ENCODE data around the gene PGM2.

Gene PGM2

GRCh38 chr4:37862961-37863360, 36.5 kb downstream of the PGM2 start:
- TF ChIP-seq CTCF (IDR thresholded peaks at IDR 0.05; ENCODE audit: low read depth, low read length): no peak
- no peak overlapping the region for H3K4me3 ChIP-seq (ENCODE audit: low read depth, low read length)

- no peak overlapping the region for H3K4me3 ChIP-seq (ENCODE audit: low read depth, low read length)
Observed at GRCh38 chr4:37864786-37865185, 38.3 kb downstream of the PGM2 start.

GRCh38 chr4:37865450-37865849, 39.0 kb downstream of the PGM2 start:
- TF ChIP-seq CTCF (IDR thresholded peaks at IDR 0.05; ENCODE audit: low read depth, low read length): no peak
- no peak overlapping the region for H3K4me3 ChIP-seq (ENCODE audit: low read depth, low read length)

More at GRCh38 chr4:37864786-37865185, 38.3 kb downstream of the PGM2 start:
- no peak for TF ChIP-seq CTCF (IDR thresholded peaks at IDR 0.05; ENCODE audit: low read depth, low read length)

- no peak for TF ChIP-seq CTCF (IDR thresholded peaks at IDR 0.05; ENCODE audit: low read depth, low read length)
- no peak overlapping the region for H3K4me3 ChIP-seq (ENCODE audit: low read depth, low read length)
Observed at GRCh38 chr4:37867102-37867501, 40.6 kb downstream of the PGM2 start.

GRCh38 chr4:37868238-37868637, 41.8 kb downstream of the PGM2 start:
- no peak overlapping the region for H3K4me3 ChIP-seq (ENCODE audit: low read depth, low read length)
- no peak for TF ChIP-seq CTCF (IDR thresholded peaks at IDR 0.05; ENCODE audit: low read depth, low read length)

- no peak for TF ChIP-seq CTCF (IDR thresholded peaks at IDR 0.05; ENCODE audit: low read depth, low read length)
- no peak overlapping the region for H3K4me3 ChIP-seq (ENCODE audit: low read depth, low read length)
Observed at GRCh38 chr4:37872310-37872988, 46.0 kb downstream of the PGM2 start.

GRCh38 chr4:37873386-37873785, 46.9 kb downstream of the PGM2 start:
- H3K4me3 ChIP-seq (ENCODE audit: low read depth, low read length): no peak overlapping the region
- no peak for TF ChIP-seq CTCF (IDR thresholded peaks at IDR 0.05; ENCODE audit: low read depth, low read length)
